SK-N-SH treated with all-trans-retinoic acid at 6 μM for 48 hours (cell line): ENCODE results near the gene SOX1.

Source experiments
- ATAC-seq: fragments of 200-7000 bp; cut with Tn5 transposase; 3 replicates; pipeline ENCODE4 v1.9.1; 2020; ENCODE audit warnings: mild to moderate bottlenecking, moderate library complexity
- ARNTL ChIP-seq: fragments of 450-650 bp; formaldehyde crosslinking; IDR thresholded peaks from 2 replicates; pipeline ENCODE4 v1.5.0; 2020; ENCODE audit warnings: low read depth, mild to moderate bottlenecking, moderate library complexity, borderline replicate concordance
- BACH2 ChIP-seq: fragments of 250-450 bp; sonication (Bioruptor Pico); IDR thresholded peaks from 2 replicates; pipeline ENCODE4 v1.9.0; 2021; ENCODE audit warnings: mild to moderate bottlenecking, borderline replicate concordance
- CSDC2 ChIP-seq: fragments of 250-450 bp; sonication (Bioruptor Pico); IDR thresholded peaks from 2 replicates; pipeline ENCODE4 v1.5.0; 2020; ENCODE audit warnings: mild to moderate bottlenecking, moderate library complexity
- CSRNP3 ChIP-seq: fragments of 250-450 bp; sonication (Bioruptor Pico); IDR thresholded peaks from 2 replicates; pipeline ENCODE4 v1.5.1; 2021; ENCODE audit warnings: mild to moderate bottlenecking, moderate library complexity
- ESRRG ChIP-seq: fragments of 250-450 bp; sonication (Bioruptor Pico); IDR thresholded peaks from 2 replicates; pipeline ENCODE4 v1.6.1; 2021; ENCODE audit warnings: mild to moderate bottlenecking
- ISL1 ChIP-seq: fragments of 250-450 bp; sonication (Bioruptor Pico); IDR thresholded peaks from 2 replicates; pipeline ENCODE4 v2.1.2; 2022; ENCODE audit warnings: mild to moderate bottlenecking, moderate library complexity
- OSR1 ChIP-seq: fragments of 250-450 bp; sonication (Bioruptor Pico); IDR thresholded peaks from 2 replicates; pipeline ENCODE4 v1.8.0; 2022; ENCODE audit warnings: moderate library complexity, mild to moderate bottlenecking, inconsistent platforms
- POU6F1 ChIP-seq: fragments of 250-450 bp; sonication (Bioruptor Pico); IDR thresholded peaks from 2 replicates; pipeline ENCODE4 v1.8.0; 2021; ENCODE audit warnings: low read depth, mild to moderate bottlenecking, moderate library complexity, borderline replicate concordance
- RARB ChIP-seq: fragments of 250-450 bp; sonication (Bioruptor Pico); IDR thresholded peaks from 2 replicates; pipeline ENCODE4 v1.8.0; 2021; ENCODE audit warnings: mild to moderate bottlenecking, moderate library complexity
- TCF4 ChIP-seq: fragments of 250-450 bp; sonication (Bioruptor Pico); IDR thresholded peaks from 2 replicates; pipeline ENCODE4 v1.8.0; 2021; ENCODE audit warnings: mild to moderate bottlenecking, moderate library complexity, borderline replicate concordance
- TOX ChIP-seq: fragments of 250-450 bp; sonication (Bioruptor Pico); IDR thresholded peaks from 2 replicates; pipeline ENCODE4 v1.8.0; 2021; ENCODE audit warnings: mild to moderate bottlenecking, moderate library complexity, borderline replicate concordance
- TSHZ2 ChIP-seq: fragments of 250-450 bp; sonication (Bioruptor Pico); IDR thresholded peaks from 2 replicates; pipeline ENCODE4 v1.5.0; 2020; ENCODE audit warnings: mild to moderate bottlenecking, moderate library complexity
- ZFP3 ChIP-seq: fragments of 250-450 bp; sonication (Bioruptor Pico); IDR thresholded peaks from 2 replicates; pipeline ENCODE4 v1.5.0; 2020; ENCODE audit warnings: mild to moderate bottlenecking, moderate library complexity
- ZFP30 ChIP-seq: fragments of 450-650 bp; formaldehyde crosslinking; IDR thresholded peaks from 2 replicates; pipeline ENCODE4 v1.5.0; 2022; ENCODE audit warnings: mild to moderate bottlenecking, moderate library complexity
- ZNF565 ChIP-seq: fragments of 450-650 bp; formaldehyde crosslinking; conservative IDR thresholded peaks from 2 replicates; pipeline ENCODE4 v1.5.0; 2020; ENCODE audit warnings: low read depth, mild to moderate bottlenecking, moderate library complexity
- ZNF8 ChIP-seq: fragments of 450-650 bp; formaldehyde crosslinking; IDR thresholded peaks from 2 replicates; pipeline ENCODE4 v1.5.0; 2020; ENCODE audit warnings: mild to moderate bottlenecking, moderate library complexity

The SOX1 gene

GRCh38 chr13:112072534-112073244 lies 5.7 kb downstream of the SOX1 start:
- no peak for ATAC-seq

GRCh38 chr13:112073245-112074138 lies 6.5 kb downstream of the SOX1 start:
- no peak for ATAC-seq

More at GRCh38 chr13:112072534-112073244, 5.7 kb downstream of the SOX1 start:
- TF ChIP-seq POU6F1 (CRISPR knock-in tag) (no peak), ZFP30 (CRISPR knock-in tag) (no peak), ESRRG (no peak), CSDC2 (no peak), TCF4 (CRISPR knock-in tag) (no peak), BACH2 (no peak), CSRNP3 (CRISPR knock-in tag) (no peak), ZNF565 (no peak), ARNTL (CRISPR knock-in tag) (no peak), RARB (CRISPR knock-in tag) (no peak), TOX (no peak), ZFP3 (CRISPR knock-in tag) (no peak), TSHZ2 (CRISPR knock-in tag) (no peak)

GRCh38 chr13:112074139-112074865 lies 7.4 kb downstream of the SOX1 start:
- no peak for ATAC-seq

More at GRCh38 chr13:112073245-112074138, 6.5 kb downstream of the SOX1 start:
- TF ChIP-seq ZNF8 = no peak
- no peak for TF ChIP-seq OSR1
- no peak for TF ChIP-seq CSDC2
- TF ChIP-seq TOX = no peak
- TF ChIP-seq POU6F1 (CRISPR knock-in tag) = no peak
- TF ChIP-seq BACH2 = no peak
- TF ChIP-seq ISL1 (CRISPR knock-in tag) = no peak
- TF ChIP-seq, all 23 proteins: peak for 0

GRCh38 chr13:112077729-112078128 lies 10.8 kb downstream of the SOX1 start:
- TF ChIP-seq BACH2 (no peak), ZFP3 (CRISPR knock-in tag) (no peak), ISL1 (CRISPR knock-in tag) (no peak), TCF4 (CRISPR knock-in tag) (no peak), TSHZ2 (CRISPR knock-in tag) (no peak)
- no peak for ATAC-seq

More at GRCh38 chr13:112074139-112074865, 7.4 kb downstream of the SOX1 start:
- TF ChIP-seq ZNF8 (no peak), ZFP30 (CRISPR knock-in tag) (no peak)
